Tongue (tissue), 2 donors: ENCODE results near the gene ARHGAP45. TPM values are rescaled to one million over a fixed set of nuclear protein-coding genes. Genes with fewer than 3 reads are reported as not detected.

Experiments used
- DNase-seq: peaks from one replicate; pipeline ENCODE4 v3.0.0-alpha.2; 2015
- total RNA-seq: library from RNA; depleted of rRNA; stranded (reverse); fragments of >200 nt; gene quantifications from one replicate; pipeline ENCODE4 v1.2.3, GENCODE V29; 2014

ARHGAP45 gene
- total RNA-seq, 1 donor from 2014 or later, result 16.8 TPM

DNA sequence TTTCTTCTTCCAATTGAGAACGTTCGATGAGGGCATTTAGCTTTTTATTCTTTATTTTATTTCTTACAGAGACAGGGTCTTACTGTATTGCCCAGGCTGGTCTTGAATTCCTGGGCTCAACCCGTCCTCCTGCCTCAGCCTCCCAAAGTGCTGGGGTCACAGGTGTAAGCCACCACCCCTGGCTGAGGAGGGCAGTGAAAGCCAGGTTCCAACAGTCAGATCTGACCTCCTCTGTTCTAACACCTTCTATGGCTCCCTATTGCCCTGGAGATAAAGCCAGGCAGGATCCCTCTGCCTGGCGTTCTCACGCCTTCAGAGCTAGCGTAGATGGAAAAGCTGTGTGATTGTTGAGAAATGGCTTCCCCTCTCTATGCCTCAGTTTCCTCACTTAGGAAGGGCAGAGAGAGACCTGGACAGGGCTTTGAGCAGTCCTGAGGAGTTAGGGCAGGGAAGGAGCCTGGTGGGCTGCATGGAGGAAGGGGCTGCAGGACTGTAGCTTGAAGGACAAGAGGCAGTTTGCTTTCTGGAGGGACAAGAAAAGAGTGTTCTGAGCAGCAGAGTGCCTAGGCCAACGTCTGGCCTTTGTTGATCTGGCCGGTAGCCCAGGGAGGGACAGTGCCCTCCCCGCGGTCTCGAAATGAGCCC is 5.5 kb downstream of the ARHGAP45 start:
- DNase-seq, result no peak

DNA sequence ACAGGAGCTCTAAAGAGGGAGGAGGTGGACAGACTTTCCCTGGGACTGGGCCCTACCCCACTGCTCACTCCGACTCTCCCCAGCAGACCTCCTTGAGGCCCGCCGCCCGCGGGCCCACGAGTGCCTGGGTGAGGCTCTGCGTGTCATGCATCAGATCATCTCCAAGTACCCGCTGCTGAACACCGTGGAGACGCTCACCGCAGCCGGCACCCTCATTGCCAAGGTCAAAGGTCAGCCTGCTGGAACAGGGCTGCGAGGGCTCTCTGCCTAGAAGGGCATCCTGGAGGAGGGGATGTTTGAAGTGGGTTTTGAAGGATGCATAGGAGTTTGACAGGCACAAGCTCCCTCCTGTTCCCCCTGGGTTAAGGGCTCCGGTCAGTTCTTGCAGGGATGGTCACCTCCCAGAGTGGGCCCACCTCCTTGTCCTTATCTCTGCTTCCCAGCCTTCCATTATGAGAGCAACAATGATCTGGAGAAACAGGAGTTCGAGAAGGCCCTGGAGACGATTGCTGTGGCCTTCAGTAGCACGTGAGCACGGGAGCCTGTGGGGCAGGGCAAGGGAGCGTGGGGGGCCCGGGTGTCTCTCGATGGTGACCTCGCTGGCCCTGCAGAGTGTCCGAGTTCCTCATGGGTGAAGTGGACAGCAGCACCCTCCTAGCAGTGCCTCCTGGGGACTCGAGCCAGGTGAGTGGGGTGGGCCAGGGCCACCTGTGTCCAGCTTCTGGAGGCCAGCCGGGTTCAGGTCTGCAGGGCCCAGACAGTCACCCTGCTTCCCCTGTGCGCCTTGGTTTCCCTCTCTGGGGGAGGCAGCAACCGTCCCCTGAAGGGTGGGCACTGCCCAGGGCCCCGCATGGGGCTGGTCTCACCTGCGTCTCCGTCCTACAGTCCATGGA is 6.3 kb downstream of the ARHGAP45 start:
- DNase-seq, result no peak

DNA sequence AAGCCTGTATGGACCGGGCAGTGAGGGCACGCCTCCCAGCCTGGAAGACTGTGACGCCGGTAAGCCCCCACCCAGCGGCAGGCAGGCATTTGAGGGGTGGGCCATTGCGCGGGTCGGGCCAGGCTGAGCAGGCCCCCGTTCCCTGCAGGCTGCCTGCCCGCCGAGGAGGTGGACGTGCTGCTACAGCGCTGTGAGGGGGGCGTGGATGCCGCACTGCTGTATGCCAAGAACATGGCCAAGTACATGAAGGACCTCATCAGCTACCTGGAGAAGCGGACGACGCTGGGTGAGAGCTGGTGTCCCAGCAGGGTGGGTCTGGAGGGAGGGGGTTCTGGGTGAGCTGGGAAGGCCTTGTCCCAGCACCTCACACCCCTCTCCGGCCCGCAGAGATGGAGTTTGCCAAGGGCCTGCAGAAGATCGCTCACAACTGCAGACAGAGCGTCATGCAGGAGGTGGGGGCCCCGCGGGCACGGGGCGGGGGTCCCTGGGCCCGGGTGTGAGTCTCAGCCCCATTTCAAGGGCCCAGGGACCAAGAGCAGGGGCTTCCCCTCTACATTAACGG is 7.1 kb downstream of the ARHGAP45 start:
- DNase-seq, result no peak

DNA sequence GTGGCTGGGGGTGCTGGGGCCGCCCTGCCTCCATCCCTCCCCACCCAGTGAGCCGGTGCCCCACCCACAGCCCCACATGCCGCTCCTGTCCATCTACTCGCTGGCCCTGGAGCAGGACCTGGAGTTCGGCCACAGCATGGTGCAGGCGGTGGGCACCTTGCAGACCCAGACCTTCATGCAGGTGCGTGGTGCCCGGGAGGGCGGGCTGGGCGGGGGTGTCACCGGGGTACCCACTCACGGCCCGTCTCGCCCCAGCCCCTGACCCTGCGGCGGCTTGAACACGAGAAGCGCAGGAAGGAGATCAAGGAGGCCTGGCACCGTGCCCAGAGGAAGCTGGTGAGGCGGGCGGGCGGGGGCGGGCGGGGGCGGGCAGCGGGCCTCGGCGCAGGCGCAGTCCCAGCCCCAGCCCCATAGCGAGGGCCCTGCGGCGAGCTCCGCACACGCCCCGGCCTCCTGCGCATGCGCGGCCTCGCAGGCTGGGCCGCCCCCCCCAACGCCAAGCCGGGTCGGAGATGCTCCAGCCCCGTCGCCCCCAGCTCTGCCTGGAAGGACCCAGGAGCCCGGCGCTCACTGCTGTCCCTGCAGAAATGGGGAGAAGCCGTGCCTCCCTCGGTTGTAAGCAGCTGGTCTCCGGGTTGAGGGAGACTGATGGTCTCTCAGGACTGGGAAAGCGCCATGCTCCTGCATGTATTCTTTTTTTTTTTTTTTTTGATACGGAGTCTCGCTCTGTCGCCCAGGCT is 7.7 kb downstream of the ARHGAP45 start:
- peak; percentile 20 for DNase-seq

DNA sequence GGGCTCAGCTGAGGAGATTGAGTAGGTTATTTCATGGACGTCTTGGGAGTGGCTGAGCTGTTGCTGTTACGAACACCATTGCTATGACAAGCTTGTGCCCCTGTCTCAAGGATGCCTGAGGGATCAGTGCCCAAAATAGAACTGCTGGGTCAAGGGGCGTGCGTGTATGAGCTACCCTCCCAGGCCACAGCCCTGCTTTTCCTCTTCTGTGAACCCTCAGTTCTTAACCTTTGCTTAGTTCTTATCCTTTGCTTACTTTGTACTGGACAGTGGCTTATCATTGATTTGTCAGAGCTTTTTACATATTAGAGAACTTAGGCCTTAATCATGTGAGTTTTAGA is 9.0 kb downstream of the ARHGAP45 start:
- DNase-seq, result no peak

DNA sequence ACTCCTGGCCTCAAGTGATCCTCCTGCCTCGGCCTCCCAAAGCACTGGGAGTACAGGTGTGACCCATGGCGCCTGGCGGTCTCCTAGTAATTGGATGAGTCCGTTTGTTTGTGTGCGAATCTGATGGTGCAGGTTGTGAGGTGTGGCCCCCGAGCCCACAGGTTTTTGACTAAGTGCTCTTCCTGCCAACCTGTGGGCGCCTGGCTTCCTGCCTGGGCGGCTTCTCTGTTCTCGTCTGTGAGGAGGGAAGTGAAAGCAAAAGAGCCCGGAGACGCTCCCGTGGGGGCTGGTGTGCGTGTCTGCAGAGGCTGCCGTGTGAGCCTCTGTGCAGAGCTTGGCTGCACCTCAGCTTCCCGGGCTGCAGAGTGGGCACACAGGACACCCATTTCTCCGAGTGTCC is 10.0 kb downstream of the ARHGAP45 start:
- peak; percentile 9 for DNase-seq

GRCh38 chr19:1079566-1080111 is 12.7 kb downstream of the ARHGAP45 start:
- DNase-seq, result no peak

- no peak for DNase-seq
Measured at GRCh38 chr19:1080360-1081161, 13.6 kb downstream of the ARHGAP45 start.

DNA sequence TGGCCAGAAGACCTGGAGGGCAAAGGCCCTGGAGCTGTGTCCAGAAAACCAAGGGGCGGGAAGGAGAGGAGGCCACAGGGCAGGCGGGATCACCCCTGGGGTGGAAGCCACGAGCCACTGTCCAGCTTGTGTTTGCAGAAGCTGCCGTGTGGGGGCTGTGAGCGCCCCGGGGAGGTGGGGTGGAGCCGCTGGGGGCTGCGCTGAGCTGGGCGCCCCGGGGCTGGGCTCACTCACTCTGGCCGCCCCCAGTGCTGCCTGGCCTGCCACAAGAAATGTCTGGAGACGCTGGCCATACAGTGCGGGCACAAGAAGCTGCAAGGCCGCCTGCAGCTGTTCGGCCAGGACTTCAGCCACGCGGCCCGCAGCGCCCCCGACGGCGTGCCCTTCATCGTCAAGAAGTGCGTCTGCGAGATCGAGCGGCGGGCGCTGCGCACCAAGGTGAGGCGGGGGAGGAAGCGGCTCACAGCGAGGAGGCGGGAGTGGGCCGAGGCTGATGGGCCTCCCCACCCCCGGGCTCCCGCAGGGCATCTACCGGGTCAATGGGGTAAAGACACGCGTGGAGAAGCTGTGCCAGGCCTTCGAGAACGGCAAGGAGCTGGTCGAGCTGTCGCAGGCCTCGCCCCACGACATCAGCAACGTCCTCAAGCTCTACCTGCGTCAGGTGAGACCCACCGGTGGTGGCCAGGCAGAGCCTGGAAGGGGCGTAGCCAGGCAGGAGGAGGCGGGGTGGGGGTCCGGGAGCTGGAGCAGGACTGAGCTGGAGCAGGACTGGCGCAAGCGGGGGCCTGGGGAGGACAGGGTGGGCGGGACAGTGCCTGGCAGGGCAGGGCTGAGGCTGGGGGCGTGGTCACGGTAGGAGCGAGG is 14.6 kb downstream of the ARHGAP45 start:
- no peak for DNase-seq

GRCh38 chr19:1082165-1082927 is 15.4 kb downstream of the ARHGAP45 start:
- peak; percentile 69 for DNase-seq

DNA sequence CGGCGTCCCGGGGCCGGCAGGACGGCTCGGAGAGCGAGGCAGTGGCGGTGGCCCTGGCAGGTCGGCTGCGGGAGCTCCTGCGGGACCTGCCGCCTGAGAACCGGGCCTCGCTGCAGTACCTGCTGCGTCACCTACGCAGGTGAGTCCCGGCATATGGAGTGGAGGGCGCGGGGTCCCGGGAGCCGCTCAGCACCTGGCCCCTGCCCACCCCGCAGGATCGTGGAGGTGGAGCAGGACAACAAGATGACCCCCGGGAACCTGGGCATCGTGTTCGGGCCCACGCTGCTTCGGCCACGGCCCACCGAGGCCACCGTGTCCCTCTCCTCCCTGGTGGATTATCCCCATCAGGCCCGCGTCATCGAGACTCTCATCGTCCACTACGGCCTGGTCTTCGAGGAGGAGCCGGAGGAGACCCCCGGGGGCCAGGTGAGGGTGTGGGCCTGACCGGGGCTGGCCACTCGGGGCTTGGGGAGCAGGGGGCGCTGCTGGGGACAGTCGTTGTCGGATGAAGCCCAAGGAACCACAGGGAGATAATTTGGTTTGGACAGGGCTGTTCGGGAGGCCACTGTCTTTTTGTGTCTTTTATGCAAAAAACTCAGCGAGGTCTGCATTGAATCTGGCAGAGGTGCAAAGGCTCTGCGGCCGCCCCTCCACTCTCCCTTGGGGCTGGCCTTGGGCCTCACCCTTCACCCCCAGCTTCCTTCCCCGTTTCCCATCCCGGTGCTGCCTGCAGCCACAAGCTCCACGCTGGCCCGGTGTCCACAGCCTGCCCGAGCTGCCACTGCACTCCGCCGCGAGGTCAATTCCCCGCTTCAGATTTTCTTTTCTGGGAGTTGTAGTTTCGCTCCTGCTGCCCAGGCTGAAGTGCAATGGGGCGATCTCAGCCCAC is 16.2 kb downstream of the ARHGAP45 start:
- no peak for DNase-seq

DNA sequence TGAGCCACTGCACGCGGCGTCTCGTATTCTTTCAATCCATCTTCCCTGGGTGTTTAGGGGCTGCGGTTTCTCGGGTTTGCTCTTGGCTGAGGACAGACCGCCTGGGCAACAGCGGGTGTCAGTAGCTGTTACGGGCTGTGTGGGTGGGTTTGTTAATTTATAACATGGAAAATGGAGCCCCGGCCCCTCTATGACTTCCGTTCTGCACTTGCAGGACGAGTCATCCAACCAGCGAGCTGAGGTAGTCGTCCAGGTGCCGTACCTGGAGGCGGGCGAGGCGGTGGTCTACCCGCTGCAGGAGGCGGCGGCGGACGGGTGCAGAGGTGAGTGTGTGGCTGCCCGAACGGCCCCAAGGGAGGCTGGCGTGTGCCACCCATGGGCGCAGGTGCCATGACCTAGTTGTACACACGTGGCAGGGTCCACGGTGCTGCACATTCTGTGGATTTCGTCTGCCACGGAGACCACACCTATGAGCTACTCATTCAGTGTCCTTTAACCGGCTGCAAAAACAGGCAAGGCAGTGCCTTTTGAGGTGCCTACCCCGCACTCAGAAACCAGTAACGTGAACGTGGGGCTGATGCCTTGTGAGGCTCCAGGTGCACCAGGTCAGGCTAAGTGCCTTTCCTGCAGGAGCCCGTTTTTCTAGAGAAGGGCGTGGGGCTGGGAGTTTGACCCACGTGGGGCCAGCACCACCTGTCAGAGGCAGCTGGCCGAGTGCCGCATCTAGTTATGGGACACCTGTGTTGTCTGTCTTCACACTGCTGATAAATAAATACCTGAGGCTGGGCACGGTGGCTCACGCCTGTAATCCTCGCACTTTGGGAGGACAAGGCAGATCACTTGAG is 17.3 kb downstream of the ARHGAP45 start:
- DNase-seq, result no peak

DNA sequence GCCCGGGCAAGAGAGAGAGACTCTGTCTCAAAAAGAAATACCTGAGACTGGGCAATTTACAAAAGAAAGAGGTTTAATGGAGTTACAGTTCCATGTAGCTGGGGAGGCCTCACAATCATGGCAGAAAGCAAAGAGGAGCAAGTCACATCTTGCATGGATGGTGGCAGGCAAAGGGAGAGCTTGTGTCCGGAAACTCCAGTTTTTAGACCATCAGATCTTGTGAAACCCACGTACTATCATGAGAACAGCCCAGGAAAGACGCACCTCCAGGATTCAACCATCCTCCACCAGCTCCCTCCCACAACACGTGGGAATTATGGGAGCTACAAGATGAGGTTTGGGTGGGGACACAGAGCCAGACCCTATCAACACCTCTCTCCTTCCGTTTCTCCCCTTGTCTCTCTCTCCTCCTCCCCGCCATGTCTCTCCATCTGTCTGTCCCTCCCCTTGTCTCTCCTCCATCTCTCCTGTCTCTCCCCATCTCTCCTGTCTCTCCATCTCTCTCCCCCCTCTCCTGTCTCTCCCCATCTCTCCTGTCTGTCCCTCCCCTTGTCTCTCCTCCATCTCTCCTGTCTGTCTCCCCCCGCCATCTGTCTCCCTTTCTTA is 18.2 kb downstream of the ARHGAP45 start:
- DNase-seq, result no peak

- DNase-seq, result no peak
Measured at GRCh38 chr19:1085676-1086442, 18.9 kb downstream of the ARHGAP45 start.

GRCh38 chr19:1086613-1087012 is 19.6 kb downstream of the ARHGAP45 start:
- peak; percentile 77 for DNase-seq

DNA sequence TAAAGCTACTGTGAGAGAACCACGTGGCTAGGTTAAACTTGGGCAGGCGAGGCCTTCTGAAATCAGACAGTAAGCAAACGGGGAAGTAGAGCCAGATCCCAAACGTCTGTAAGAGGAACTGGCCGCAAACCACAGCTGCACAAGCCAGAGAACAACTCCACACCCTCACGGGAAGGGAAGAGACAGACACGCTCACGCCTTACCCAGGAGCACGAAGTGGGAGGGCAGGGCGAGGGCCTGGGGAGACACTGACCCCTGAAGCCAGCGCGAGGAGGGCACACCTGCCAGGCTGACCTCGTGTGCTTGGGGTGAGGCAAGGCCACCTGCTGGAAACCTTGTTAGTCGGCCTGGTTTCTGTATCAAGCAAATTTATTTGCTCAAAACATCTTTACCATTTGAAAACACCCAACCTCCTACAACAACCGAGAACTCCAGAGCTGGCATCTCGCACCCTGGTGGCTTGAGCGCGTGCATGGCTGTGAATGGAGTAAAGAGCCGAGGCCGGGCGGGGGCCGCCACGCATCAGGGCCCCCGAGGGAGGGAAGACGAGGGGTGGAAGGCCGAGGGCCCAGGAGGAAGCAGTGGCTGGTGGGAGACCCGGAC is 20.9 kb downstream of the ARHGAP45 start:
- DNase-seq, result peak; percentile 33
